GM19395 (cell line): ENCODE results near the gene ZNF425.
"Not testable (repeated sequence)": the region's sequence is repeated elsewhere in the genome, so short reads cannot be mapped to it uniquely, and the experiment has no call there.

Experiments
- ATAC-seq: cut with Tn5 transposase; IDR thresholded peaks from one replicate; pipeline ENCODE4 v1.9.1; 2021; ENCODE audit warnings: mild to moderate bottlenecking, moderate library complexity; ENCODE audit not compliant: unreplicated experiment

The ZNF425 gene

DNA sequence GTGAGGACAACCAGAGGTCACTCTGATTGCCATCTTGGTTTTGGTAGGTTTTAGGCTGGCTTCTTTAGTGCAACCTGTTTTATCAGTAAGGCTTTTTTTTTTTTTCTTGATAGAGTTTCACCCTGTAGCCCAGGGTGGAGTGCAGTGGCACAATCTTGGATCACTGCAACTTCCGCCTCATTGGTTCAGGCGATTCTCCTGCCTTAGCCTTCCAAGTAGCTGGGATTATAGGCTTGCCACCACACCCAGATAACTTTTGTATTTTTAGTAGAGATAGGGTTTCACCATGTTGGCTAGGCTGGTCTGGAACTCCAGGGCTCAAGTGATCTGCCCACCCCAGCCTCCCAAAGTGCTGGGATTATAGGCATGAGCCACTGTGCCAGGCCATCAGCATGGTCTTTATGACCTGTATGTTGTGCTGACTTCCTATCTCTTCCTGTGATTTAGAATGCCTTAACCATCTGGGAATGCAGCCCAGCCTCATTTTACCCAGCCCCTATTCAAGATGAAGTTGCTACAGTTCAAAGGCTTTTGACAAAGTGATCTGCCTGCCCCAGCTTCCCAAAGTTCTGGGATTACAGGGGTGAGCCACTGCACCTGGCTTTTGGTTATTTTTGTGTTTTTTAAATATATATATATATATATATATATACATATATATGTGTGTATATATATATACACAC lies 7.0 kb upstream of the ZNF425 start:
- ATAC-seq: no peak

DNA sequence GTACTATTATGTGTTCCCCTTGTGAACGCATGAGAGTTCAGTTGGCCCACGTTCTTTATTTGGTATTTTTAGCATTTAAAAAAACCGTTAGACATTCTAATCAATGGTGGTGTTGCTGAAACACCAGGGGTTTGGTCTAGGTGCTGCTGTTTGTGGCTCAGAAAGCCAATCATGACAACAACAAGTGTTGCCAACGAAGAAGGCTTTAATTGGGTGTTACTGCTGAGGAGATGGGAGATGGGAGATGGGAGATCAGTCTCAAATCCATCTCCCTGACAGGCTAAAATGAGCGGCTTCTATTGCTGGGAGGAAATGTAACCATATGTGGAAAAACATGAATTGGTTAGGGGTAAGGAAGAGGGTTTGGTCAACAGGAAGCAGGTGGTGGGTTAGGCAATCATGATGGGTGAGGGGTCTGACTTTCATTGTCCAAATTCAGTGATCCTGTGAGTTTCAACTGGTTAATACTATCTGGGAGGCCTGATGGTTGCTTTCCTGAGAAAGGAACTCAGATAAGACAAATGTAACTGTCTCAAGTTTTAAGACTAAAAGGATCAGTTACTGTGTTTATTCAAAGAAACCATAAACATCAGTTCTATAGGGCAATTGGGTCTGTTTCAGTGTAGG lies 4.6 kb upstream of the ZNF425 start:
- no peak for ATAC-seq

DNA sequence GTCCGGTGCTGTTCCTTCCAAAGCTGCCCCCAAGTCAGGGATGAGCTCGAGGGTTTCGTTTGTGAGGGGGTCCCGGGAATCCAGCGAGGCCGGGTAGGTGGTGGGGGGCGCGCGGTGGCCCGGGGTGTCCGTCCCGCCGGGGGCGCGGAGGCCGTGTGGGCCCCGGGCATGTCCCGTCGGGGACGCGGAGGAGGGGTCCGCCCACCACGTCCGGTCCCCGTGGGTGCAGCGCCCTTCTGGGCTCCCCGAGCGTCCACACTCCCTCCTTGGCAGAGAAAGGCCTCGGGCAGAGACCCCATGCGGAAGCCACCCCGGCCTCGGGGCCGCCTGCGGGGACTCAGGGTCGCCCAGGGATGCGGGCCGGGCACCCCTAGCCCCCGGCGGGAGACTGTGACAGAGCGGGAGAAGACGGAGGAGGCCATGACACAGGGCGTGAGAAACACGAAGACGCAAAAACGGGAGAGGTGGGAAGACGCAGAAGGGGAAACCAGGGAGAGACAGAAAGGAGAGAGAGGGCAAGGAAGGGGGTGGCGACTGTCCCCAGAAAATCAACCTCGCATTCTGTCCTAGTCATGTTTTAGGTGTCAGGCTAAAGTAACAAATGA lies 640 bp upstream of the ZNF425 start:
- peak; percentile 42 for ATAC-seq

DNA sequence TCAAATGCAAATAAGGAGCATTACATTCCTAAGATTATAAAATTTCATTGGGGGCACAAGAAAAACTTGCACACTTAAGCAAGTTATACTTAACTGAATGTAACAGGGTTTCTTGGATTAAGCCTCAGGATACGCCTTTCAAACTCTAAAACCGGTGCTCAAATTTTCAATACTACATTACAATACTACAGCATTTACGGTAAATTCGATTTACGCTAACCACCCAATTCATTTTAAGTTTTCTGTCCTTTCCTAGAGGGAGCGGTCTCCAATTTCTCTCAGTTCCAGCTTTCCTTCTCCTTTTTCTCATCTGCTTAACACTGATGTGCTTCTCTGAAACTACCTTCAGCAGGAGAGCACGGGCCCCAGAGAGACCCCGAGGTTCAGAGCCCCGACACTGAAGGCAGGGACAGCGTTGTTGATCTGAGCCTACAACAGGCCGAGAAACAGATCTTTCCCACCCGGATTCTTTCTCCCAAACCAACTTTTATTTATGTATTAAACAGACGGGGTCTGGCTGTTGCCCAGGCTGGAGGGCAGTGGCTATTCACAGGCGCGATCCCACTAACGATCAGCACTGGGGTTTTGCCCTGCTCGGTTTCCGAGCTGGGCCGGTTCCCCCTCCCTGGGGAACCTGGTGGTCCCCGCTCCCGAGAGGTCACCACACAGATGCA lies 798 bp downstream of the ZNF425 start:
- peak; percentile 5 for ATAC-seq

DNA sequence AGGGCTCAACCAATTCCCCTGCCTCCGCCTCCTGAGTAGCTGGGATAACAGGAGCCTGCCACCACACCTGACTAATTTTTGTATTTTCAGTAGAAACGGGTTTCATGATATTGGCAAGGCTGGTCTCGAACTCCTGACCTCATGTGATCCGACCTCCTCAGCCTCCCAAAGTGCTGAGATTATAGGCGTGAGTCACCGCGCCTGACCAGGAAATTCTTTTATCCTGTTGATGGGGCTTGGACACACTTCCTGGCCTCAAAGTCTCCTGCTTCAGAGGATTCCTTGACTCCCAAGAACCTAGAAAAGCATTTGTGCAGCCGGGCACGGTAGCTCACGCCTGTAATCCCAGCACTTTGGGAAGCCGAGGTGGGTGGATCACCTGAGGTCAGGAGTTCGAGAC lies 16.2 kb downstream of the ZNF425 start:
- ATAC-seq: no peak

DNA sequence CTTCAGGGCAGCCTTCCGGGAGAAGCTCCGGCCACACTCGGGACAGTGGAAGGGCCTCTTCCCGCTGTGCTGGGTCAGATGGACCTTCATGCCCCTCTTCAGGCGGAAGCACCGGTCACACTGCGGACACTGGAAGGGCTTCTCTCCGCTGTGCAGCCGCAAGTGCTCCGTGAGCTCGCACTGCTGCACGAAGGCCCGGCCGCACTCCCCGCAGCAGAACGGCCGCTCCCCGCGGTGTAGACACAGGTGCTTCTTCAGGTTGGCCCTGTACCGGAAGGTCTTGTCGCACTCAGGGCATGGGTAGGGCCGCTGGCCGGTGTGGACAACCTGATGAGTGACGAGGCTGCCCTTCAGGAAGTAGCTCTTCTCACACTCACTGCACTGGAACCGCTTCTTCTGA lies 21.4 kb downstream of the ZNF425 start:
- no peak for ATAC-seq

DNA sequence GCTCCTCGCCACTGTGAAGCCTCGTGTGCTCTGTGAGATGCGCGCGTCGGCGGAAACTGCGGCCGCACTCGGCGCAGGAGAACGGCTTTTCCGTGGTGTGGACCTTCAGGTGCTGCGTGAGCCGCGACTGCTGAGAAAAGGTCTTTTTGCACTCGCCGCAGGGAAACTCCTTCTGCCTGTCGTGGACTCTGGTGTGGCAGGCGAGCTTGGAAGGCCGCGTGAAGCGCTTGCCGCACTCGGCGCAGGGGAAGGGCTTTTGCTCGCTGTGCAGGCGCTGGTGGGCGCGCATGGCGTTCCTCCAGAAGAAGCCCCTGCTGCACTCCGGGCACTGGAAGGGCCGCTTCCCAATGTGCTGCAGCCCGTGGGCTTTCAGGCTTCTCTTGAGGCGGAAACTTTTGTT lies 21.9 kb downstream of the ZNF425 start:
- no peak for ATAC-seq

DNA sequence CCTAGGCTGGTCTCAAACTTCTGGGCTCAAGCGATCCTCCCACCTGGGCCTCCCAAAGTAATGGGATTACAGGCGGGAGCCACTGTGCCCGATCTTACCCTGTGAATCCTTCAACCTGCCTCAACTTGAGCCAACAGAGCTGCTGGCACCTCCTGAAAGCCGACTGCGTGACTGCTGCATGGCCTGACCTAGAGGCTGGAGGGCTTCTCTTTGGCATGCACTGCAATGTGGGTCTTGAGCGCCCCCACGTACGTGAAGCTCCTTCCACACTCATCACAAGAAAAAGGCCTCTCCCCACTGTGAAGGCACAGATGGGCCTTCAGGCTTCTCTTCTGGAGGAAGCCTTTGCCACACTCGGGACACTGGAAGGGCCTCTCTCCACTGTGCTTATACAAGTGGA lies 22.7 kb downstream of the ZNF425 start:
- ATAC-seq: no peak

DNA sequence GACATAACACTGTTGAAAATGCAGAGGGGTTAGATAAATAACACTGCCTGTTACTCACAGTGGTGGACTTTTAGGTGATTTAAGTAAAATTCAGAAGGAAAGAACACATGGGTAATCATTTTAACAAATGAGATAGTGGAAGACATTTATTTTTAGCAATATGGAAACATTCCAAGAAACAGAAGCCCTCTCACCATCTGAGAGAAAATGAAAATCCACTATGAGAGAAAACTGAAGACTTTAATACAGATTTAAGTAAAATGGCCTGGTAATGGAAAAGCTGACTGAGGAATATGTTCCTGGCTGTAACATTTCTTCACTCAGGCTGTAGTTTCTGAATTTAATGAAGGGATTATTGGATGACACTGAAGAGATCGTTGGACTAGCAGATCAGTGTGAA lies 23.5 kb downstream of the ZNF425 start:
- no peak for ATAC-seq

DNA sequence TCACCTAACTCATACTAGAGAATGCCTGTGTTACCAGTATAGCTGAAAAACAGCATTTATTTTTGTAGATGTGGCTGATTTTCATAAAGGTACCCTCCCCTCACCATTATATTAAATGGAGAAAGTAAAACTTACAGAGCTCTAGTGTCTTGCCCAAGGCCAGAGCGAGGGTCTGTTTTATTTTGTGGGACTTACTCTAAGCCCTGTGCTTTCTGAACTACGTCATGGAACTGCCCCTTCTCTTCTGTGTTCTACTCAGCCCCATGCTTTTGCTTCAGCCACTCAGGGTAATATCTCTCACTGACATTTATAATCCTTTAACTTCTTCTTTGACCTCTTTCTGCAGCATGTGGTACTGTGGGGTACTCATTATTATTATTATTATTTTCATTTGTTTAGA lies 25.3 kb downstream of the ZNF425 start:
- no peak for ATAC-seq

DNA sequence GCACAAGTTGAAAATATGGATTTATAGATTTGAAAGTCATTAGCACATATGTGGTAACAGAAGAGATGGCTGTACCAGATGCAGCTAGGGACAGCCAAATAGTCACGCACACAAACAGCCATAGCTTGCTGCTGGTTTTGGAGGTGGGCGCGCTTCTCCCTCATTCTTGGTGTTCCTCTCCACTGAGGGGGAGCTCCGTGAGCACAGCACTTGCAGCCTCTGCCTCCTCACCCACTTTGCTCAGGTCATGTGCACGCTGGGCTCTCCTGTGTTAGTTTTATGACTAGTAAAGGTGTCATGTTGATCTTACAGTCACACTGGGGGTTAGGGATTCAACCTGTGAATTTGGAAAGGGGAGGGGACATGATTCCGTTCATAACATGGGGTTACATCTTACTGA lies 27.1 kb downstream of the ZNF425 start:
- ATAC-seq: no peak

DNA sequence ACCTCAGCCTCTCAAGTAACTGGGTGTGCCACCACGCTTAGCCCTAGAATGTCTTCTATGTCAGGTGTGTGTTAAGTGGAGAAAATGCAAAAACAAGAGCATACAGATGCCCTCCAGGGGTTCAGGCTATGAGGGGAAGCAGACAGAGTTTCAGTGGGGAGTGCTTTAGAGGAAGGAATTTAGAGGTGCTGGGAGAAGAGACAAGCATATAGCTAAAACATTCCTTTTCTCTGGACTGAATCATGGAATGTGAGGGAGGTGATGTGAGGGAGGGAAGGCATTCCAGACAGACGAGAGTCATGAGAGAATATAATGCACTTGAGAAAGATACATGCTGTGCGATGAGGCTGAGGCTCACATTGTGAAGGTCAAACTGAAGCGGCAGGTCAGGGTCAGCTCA lies 29.0 kb downstream of the ZNF425 start:
- no peak for ATAC-seq

DNA sequence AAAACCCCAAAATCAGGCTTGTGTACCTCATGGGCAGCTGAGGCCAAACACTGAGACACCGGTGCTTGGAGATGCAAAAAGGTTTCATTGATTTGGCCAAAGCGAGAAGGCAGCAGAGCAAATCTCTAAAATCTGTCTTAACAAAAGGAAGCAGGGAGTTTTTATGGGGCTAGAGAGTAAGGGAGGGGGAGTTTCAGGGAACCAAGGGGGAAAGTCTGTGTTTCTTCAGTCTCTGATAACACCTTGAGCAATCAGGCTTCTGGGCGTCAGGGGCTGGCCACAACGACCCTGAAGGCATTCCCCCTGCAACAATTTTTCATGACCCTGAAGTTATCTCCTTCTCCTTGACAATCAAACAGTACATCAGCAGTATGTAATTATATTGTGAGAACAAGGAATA lies 32.9 kb downstream of the ZNF425 start:
- ATAC-seq: no peak

DNA sequence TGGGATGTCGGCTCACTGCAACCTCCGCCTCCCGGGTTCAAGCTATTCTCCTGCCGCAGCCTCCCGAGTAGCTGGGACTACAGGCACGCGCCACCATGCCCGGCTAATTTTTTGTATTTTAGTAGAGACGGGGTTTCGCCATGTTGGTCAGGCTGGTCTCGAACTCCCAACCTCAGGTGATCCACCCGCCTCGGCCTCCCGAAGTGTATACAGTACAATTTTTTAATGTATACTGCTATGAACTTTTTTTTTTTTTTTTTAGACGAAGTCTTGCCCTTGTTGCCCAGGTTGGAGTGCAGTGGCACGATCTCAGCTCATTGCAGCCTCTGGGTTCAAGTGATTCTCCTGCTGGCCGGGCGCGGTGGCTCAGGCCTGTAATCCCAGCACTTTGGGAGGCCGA lies 33.9 kb downstream of the ZNF425 start:
- not testable (repeated sequence) for ATAC-seq

DNA sequence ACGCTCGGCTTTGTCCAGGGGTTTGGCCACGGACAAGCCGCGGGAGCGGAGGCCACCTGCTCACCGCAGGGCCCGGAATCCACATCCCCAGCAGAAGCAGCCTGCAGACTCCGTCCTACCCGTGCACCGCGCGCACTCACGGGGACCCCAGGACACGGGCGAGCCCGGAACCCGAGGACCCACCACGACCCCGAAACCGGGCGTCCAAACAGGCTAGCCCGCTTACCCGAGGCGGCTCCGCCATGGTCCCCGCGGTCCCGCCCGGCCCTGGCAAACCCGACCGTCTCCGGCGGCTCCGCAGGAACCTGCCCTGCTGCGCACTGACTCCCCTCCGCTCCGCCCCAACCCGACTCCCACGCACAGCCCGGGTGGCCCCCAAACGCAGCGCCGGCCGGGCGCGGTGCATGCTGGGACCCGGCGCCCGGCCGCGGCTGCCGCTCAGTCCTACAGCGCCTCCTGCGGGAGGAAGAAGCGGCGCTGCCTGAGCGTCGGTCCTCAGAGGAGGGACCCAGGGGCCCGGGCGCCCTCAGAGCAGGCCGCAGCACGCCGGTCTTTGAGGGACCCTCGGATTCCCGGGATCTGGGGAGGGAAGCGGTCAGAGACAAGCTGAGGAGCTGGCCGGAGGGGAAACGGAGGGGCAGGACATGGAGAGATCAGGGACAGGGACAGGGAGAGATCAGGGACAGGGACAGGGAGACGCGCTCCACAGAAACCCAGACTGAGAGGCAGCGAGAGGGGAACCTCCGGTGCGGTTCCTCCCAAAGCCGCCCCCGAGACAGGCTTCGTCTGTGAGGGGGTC lies 35.5 kb downstream of the ZNF425 start, which contains the start of gene ZNF786:
TSS of gene ZNF786 (minus strand) at position 322 of the 799 bp plus-strand sequence. CDS start at position 244, 78 bp downstream.
- peak; percentile 81 for ATAC-seq

DNA sequence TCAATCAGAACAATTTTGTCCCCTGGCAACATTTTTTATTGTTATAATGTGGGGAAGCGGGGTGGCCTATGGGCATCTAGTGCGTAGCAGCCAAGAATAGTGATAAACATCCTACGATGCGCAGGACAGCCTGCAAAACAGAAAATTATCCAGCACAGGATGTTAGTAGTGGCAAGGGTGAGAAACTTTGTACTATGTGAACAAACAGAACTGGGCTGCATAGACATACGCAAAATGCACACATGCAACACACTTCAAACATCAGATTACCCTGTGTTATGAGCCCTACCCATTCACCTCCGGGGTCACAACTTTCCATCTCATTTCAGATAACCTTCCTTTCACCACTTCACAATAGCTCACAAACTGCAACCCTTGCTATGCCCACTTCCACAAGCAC lies 38.7 kb downstream of the ZNF425 start:
- ATAC-seq: no peak

DNA sequence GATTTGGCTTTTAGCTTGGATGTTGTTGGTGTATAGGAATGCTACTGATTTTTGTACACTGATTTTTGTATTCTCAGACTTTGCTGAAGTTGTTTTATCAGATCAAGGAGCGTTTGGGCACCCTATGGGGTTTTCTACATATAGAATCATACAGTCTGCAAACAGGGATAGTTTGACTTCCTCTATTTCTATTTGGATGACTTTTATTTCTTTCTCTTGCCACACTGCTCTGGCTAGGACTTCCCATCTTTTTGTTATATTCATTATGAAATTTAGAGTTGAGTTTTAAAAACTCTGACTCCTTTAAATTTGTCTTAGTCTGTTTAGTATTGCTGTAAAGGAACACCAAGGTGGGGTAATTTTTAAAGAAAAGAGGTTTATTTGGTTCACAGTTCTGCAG lies 40.3 kb downstream of the ZNF425 start:
- no peak for ATAC-seq

DNA sequence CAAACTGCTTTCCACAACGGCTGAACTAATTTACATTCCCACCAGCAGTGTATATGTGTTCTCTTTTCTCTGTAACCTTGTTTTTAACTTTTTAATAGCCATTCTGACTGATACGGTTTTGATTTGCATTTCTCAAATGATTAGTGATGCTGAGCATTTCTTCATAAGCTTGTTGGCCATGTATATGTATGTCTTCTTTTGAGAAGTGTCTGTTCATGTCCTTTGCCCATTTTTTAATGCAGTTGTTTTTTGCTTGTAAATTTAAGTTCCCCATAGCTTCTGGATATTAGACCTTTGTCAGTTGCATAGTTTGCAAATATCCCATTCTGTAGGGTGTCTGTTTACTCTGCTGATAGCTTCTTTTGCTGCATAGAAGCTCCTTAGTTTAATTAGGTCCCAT lies 41.7 kb downstream of the ZNF425 start:
- ATAC-seq: no peak

DNA sequence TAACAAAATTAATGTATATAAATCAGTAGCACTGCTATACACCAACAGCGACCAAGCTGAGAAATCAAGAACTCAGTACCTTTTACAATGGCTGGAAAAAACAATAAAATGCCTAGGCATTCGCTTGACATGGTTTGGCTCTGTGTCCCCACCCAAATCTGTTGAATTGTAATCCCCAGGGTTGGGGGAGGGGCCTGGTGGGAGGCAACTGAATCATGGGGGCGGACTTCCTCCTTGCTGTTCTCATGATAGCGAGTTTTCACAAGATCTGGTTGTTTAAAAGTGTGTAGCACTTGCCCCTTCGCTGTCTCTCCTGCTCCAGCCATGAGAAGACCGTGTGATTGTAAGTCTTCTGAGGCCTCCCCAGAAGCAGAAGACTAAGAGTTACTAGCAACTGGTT lies 44.2 kb downstream of the ZNF425 start:
- no peak for ATAC-seq

DNA sequence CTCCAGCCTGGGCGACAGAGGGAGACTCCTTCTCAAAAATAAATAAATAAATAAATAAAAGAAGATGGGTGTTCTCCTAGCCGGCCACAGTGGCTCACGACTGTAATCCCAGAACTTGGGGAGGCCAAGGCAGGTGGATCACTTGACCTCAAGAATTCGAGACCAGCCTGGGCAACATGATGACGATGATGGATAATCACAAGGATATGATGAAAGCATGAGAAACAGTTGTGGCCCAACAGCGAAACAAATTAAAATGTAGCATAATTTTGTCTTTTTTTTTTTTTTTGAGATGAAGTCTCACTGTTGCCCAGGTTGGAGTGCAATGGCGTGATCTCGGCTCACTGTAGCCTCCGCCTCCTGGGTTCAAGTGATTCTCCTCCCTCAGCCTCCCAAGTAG lies 48.5 kb downstream of the ZNF425 start:
- ATAC-seq: no peak

DNA sequence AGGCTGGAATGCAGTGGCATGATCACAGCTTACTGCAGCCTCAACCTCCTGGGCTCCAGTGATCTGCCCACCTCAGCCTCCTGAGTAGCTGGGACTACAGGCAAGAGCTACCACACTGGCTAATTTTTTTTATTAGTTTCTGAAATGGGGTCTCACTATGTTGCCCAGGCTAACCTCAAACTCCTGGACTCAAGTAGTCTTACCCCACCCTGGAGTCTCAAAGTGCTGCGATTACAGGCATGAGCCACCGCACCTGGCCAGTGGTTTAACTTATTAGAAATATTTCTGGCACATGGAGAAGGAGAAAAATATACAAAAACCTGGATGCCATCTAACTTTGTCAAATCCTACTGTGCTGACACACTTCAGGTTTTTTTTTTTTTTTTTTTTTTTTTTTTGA lies 50.8 kb downstream of the ZNF425 start:
- no peak for ATAC-seq
